ENCODE results near the gene ABI2.

DNA sequence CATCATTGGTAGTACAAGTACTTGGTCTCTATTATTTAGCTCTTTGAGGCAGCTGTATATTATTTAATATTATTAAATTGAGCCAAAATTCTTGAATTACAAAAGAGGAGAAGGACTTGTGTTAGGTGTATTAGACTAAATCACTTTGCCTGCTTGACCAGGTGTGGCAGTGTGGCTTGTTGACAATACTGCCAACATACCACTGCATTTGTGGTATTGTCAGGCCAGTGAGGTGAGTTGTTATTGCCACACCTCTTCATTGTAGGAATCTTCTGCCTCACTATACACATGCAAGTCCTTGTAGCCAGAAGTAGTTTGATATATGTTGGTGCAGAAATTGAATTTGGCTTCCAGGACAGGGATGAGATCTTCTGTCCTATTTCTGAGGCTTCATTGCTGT, 48.9 kb upstream of the ABI2 start:
- TF ChIP-seq POLR2A (IDR thresholded peaks at IDR 0.05) (no peak), CTCF (IDR thresholded peaks at IDR 0.05 in 4 of 5, conservative IDR thresholded peaks at IDR 0.05 in 1 of 5) (no peak)

All from gastrocnemius medialis (tissue), 4 donors.